GM23248 (cell line): ENCODE data around the gene MRPL17. TPM values are rescaled to one million over a fixed set of nuclear protein-coding genes. Genes with fewer than 3 reads are reported as not detected.
"Not testable (repeated sequence)": the region's sequence is repeated elsewhere in the genome, so short reads cannot be mapped to it uniquely, and the experiment has no call there.

Experiments used
- DNase-seq: peaks from one replicate; pipeline ENCODE4 v3.0.0-alpha.2; 2015
- H2AFZ ChIP-seq: fragments of 200-600 bp; sonication (generic); 2 replicates; pipeline ENCODE4 v1.6.1; 2016; ENCODE audit warnings: antibody characterized with exemption
- H3F3A ChIP-seq: fragments of 200-600 bp; sonication (generic); 2 replicates; pipeline ENCODE4 v1.6.1; 2016; ENCODE audit warnings: mild to moderate bottlenecking, antibody characterized with exemption, mixed run types; ENCODE audit not compliant: insufficient read depth
- H3K27ac ChIP-seq: fragments of 200-600 bp; sonication (generic); 2 replicates; pipeline ENCODE4 v1.5.1; 2016; ENCODE audit warnings: mild to moderate bottlenecking
- H3K27me3 ChIP-seq: fragments of 200-600 bp; sonication (generic); replicated peaks from 2 replicates; pipeline ENCODE4 v1.6.1; 2016; ENCODE audit warnings: mild to moderate bottlenecking; ENCODE audit not compliant: insufficient read depth
- H3K36me3 ChIP-seq: fragments of 200-600 bp; sonication (generic); 2 replicates; pipeline ENCODE4 v1.6.1; 2016; ENCODE audit warnings: low read depth, mild to moderate bottlenecking
- H3K4me1 ChIP-seq: fragments of 200-600 bp; sonication (generic); 2 replicates; pipeline ENCODE4 v1.6.1; 2016; ENCODE audit warnings: mild to moderate bottlenecking; ENCODE audit not compliant: insufficient read depth
- H3K4me2 ChIP-seq: fragments of 200-600 bp; sonication (generic); one replicate; pipeline ENCODE4 v1.6.1; 2016; ENCODE audit warnings: mild to moderate bottlenecking; ENCODE audit not compliant: unreplicated experiment
- H3K4me3 ChIP-seq: fragments of 200-600 bp; sonication (generic); 2 replicates; pipeline ENCODE4 v1.5.1; 2016; ENCODE audit warnings: mild to moderate bottlenecking
- H3K79me2 ChIP-seq: fragments of 200-600 bp; sonication (generic); 2 replicates; pipeline ENCODE4 v1.6.1; 2016; ENCODE audit warnings: mild to moderate bottlenecking; ENCODE audit not compliant: insufficient read depth
- H3K9ac ChIP-seq: fragments of 200-600 bp; sonication (generic); 2 replicates; pipeline ENCODE4 v1.6.1; 2016; ENCODE audit warnings: mild to moderate bottlenecking
- H3K9me2 ChIP-seq: fragments of 200-600 bp; sonication (generic); 2 replicates; pipeline ENCODE4 v1.6.1; 2016; ENCODE audit warnings: mixed run types, mild to moderate bottlenecking, moderate library complexity; ENCODE audit not compliant: insufficient read depth
- H3K9me3 ChIP-seq: fragments of 200-600 bp; sonication (generic); one replicate; pipeline ENCODE4 v1.6.1; 2017; ENCODE audit warnings: low read depth
- H4K20me1 ChIP-seq: fragments of 200-600 bp; sonication (generic); 2 replicates; pipeline ENCODE4 v1.6.0; 2016; ENCODE audit not compliant: insufficient read depth
- EZH2 ChIP-seq: fragments of 200-600 bp; sonication (generic); IDR thresholded peaks from 2 replicates; pipeline ENCODE4 v1.6.1; 2018; ENCODE audit warnings: antibody characterized with exemption, mild to moderate bottlenecking; ENCODE audit not compliant: insufficient read depth, poor library complexity, severe bottlenecking
- EZH2phosphoT487 ChIP-seq: fragments of 200-600 bp; sonication (generic); IDR thresholded peaks from 2 replicates; pipeline ENCODE4 v1.6.1; 2018; ENCODE audit warnings: antibody characterized with exemption, moderate library complexity, mild to moderate bottlenecking, low read depth; ENCODE audit not compliant: insufficient read depth
- WGBS, 2 experiments: methylation state at CpG; one replicate each; pipeline ENCODE4 v1.1.6; 2015 to 2017; ENCODE audit warnings: low lambda C conversion rate in 2 of 2, low coverage in 1 of 2; ENCODE audit errors: missing lambda C conversion rate in 2 of 2; 5-methylcytosine and 5-hydroxymethylcytosine counted together
- in situ Hi-C: fragments of 300-500 bp; cut with MboI; formaldehyde crosslinking; loops from 2 replicates; pipeline ENCODE4 v1.15.0; 2020
- polyA plus RNA-seq: library from polyadenylated mRNA; unstranded; fragments of >200 nt; fragmentation: Nextera tagmentation; extraction: Ambion mirVana; gene quantifications from 2 replicates; pipeline ENCODE4 v1.2.1, GENCODE V29; 2016
- total RNA-seq: library from RNA; depleted of rRNA; stranded (reverse); fragments of >200 nt; shearing (Covaris generic); gene quantifications from 2 replicates; pipeline ENCODE4 v1.2.3, GENCODE V29; 2014

The MRPL17 gene
- total and polyA plus RNA-seq, 2 experiments from 2014 or later, result 53.5 to 107 TPM

- in situ Hi-C loops, result no loop called here
Observed at GRCh38 chr11:6721343-6721742, 38.2 kb upstream of the MRPL17 start.

GRCh38 chr11:6719576-6719975, 36.4 kb upstream of the MRPL17 start:
- WGBS, 2 experiments, result 50 to 65% methylated on average over 1 of the region's 1 CpG
- no peak overlapping the region for H2AFZ ChIP-seq
- no peaks in the 10 kb centered on the region for H3K9me2 ChIP-seq
- H3K4me1 ChIP-seq, result no peaks in the 10 kb centered on the region
- in situ Hi-C loops, result no loop called here
- H3K4me2 ChIP-seq, result no peak overlapping the region
- DNase-seq, result no peak
- H3K27me3 ChIP-seq, result no peaks in the 10 kb centered on the region; the same call in 1 of the 2 replicates
- H3K4me3 ChIP-seq, result no peak overlapping the region
- no peaks in the 10 kb centered on the region for H3K79me2 ChIP-seq
- H3K36me3 ChIP-seq, result no peaks in the 10 kb centered on the region
- H3K9me3 ChIP-seq, result no peaks in the 10 kb centered on the region
- no peak overlapping the region for H3K9ac ChIP-seq
- no peaks in the 10 kb centered on the region for H3F3A ChIP-seq
- TF ChIP-seq EZH2phosphoT487 (no peak), EZH2 (no peak)
- no peak overlapping the region for H3K27ac ChIP-seq
- no peaks in the 10 kb centered on the region for H4K20me1 ChIP-seq

More at GRCh38 chr11:6721343-6721742, 38.2 kb upstream of the MRPL17 start:
- Histone ChIP-seq H3K9me2 (no peaks in the 10 kb centered on the region), H3K27ac (no peak overlapping the region), H3K4me2 (no peak overlapping the region), H3K27me3 (no peaks in the 10 kb centered on the region; the same call in 1 of the 2 replicates), H3K79me2 (no peaks in the 10 kb centered on the region), H3K4me1 (no peaks in the 10 kb centered on the region), H2AFZ (no peak overlapping the region), H3K4me3 (no peak overlapping the region), H3K9me3 (no peaks in the 10 kb centered on the region), H3K36me3 (no peaks in the 10 kb centered on the region), H4K20me1 (no peaks in the 10 kb centered on the region), H3K9ac (no peak overlapping the region), H3F3A (no peaks in the 10 kb centered on the region)
- WGBS, 2 experiments, result 70 to 95% methylated on average over 1 of the region's 1 CpG
- no peak for DNase-seq
- TF ChIP-seq EZH2 (no peak), EZH2phosphoT487 (no peak)

- WGBS, 2 experiments, result 86 to 91% methylated on average over 3 of the region's 3 CpGs
- Histone ChIP-seq H4K20me1 (no peaks in the 10 kb centered on the region), H3K4me2 (no peak overlapping the region), H3K9me2 (no peaks in the 10 kb centered on the region), H3K9ac (no peak overlapping the region), H3K27me3 (no peaks in the 10 kb centered on the region), H2AFZ (no peak overlapping the region), H3K9me3 (no peaks in the 10 kb centered on the region), H3F3A (no peaks in the 10 kb centered on the region), H3K27ac (no peak overlapping the region), H3K79me2 (no peaks in the 10 kb centered on the region), H3K4me3 (no peak overlapping the region), H3K36me3 (no peaks in the 10 kb centered on the region), H3K4me1 (no peaks in the 10 kb centered on the region)
- TF ChIP-seq EZH2phosphoT487 (no peak), EZH2 (no peak)
- no peak for DNase-seq
- in situ Hi-C loops, result no loop called here
Observed at GRCh38 chr11:6717426-6717825, 34.3 kb upstream of the MRPL17 start.

- H3K4me3 ChIP-seq, H3K9me2 ChIP-seq, H4K20me1 ChIP-seq, H3K9me3 ChIP-seq, H3K27me3 ChIP-seq, in situ Hi-C loops, H3K79me2 ChIP-seq, H3K4me2 ChIP-seq, H3K9ac ChIP-seq, H3K4me1 ChIP-seq, H3K27ac ChIP-seq, H2AFZ ChIP-seq, H3F3A ChIP-seq, H3K36me3 ChIP-seq: not testable (repeated sequence)
- DNase-seq, result peak; percentile 40
- WGBS, 2 experiments, result 90% methylated on average over 7 of the region's 7 CpGs
Observed at GRCh38 chr11:6711552-6711951, 28.4 kb upstream of the MRPL17 start.

GRCh38 chr11:6708876-6709275, 25.7 kb upstream of the MRPL17 start:
- Histone ChIP-seq H3K9ac (no peak overlapping the region), H3K27ac (no peak overlapping the region), H3K27me3 (no peaks in the 10 kb centered on the region), H4K20me1 (no peaks in the 10 kb centered on the region), H3K4me3 (no peak overlapping the region), H3K79me2 (no peaks in the 10 kb centered on the region), H3K4me2 (no peak overlapping the region), H3K9me3 (no peaks in the 10 kb centered on the region), H3K9me2 (no peaks in the 10 kb centered on the region), H3F3A (no peaks in the 10 kb centered on the region), H2AFZ (no peak overlapping the region), H3K4me1 (no peaks in the 10 kb centered on the region), H3K36me3 (no peaks in the 10 kb centered on the region)
- no peak for TF ChIP-seq EZH2
- no peak for TF ChIP-seq EZH2phosphoT487
- 88 to 94% methylated on average over 2 of the region's 2 CpGs for WGBS, 2 experiments
- DNase-seq, result no peak
- in situ Hi-C loops, result no loop called here
